Measurements from ENCODE around the gene TNFAIP1.

The TNFAIP1 gene

DNA sequence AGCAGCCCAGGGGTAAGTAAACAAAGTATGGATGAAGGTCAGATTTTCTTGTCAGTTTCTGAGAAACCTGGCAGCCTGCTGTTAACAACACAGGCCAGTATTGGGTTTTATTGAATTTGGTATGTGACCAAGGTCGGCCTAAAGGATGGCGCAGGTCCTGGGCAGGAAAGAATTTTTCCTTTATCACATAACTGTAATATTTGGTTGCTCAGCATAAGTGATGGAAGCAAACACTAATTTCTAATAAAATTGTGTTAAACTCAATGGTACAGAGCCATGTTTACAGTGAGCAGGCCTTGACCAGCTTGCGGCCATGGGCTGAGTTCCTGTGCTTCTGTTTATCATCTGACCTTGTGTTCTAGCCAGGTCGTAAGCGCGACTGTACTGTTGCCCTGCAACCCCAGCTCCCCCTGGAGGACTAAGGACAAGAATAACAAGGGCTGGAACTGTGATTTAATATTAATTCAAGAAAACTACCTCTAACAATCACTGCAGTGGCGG lies 11.2 kb downstream of the TNFAIP1 start:
- DNase-seq = no peak

DNA sequence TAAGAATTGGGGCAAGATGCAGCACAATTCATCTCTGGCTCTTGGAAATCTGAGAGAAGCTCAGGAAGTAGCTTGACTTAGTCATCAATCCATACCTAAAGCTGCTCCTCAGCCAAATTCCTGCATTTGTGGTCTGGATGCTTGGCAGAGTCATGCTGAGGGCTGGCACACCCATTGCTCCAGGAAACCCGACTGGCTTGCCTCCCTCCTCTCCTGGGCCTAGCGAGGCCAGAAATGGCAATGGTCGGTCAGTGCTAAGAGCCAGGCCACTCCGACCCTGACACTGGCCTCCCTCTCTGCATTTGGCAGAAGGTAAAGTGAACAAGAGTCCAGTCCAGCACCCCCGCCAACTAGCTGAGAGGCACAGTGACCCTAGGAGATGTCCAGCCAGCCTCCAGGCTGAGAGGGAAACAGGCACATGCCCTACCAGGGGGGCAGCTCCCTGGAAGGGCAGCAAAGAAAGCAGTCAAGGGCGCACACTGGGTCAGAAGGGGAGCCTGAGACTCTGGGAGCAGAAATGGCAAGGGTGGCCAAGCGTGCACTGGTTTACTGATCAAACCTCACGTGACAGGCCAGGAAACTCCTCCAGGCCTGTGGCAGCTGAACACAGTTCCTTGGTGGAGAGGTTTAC lies 11.8 kb downstream of the TNFAIP1 start:
- DNase-seq = no peak

GRCh38 chr17:28348979-28349378 lies 13.4 kb downstream of the TNFAIP1 start:
- DNase-seq = no peak

DNA sequence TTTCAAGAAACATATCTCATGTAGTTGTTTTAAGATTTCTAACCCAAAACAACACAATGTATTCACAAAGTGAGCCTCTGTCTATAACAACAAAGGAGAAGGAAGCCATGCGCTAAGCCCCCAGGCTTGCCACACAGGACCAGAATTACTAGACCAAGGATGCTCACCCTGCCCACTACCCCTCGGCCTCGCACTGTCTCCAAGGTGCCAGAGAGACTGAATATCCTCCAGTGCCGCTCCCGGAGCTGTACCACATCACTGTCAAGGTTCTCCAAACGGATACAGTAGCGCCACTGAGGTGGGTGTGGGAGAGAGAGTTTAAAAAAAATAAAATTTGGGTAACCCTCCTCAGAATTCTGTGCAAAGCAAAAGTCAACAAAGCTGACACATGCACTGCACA lies 14.7 kb downstream of the TNFAIP1 start:
- no peak for DNase-seq

- DNase-seq = peak; percentile 90
Measured at GRCh38 chr17:28357061-28357900, 21.7 kb downstream of the TNFAIP1 start, which contains the start of gene POLDIP2. TSS of gene POLDIP2 (minus strand) at chr17:28357527. CDS start at chr17:28357448, 79 bp downstream.

GRCh38 chr17:28357901-28358197 lies 22.3 kb downstream of the TNFAIP1 start:
- no peak for DNase-seq

- no peak for DNase-seq
Measured at GRCh38 chr17:28363186-28363585, 27.6 kb downstream of the TNFAIP1 start.

GRCh38 chr17:28363776-28364650 lies 28.5 kb downstream of the TNFAIP1 start:
- no peak for DNase-seq

GRCh38 chr17:28364665-28365363 lies 29.3 kb downstream of the TNFAIP1 start, which contains the start of gene SEBOX:
TSS of gene SEBOX (minus strand) at chr17:28365199. CDS start at chr17:28365151, 48 bp downstream.
- DNase-seq = no peak

DNA sequence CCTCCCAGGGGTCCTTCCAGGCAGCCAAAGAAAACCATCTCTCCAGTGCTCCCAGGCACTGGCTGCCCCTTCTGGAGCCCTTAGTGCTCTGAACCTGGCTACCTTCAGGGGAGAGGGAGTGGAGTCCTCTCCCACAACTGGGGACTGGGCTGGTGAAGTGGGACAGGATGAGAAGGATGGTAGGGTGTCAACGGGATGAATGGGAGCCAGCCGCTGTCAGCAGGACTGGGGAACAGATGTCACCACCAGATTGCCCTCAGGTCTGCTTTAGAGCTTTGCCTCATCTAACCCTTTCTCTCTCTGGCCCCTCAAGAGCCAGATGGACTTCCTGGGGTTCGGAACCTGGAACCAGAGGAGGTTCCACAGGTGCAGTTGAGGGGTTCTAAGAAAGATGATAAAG lies 29.9 kb downstream of the TNFAIP1 start:
- no peak for DNase-seq

DNA sequence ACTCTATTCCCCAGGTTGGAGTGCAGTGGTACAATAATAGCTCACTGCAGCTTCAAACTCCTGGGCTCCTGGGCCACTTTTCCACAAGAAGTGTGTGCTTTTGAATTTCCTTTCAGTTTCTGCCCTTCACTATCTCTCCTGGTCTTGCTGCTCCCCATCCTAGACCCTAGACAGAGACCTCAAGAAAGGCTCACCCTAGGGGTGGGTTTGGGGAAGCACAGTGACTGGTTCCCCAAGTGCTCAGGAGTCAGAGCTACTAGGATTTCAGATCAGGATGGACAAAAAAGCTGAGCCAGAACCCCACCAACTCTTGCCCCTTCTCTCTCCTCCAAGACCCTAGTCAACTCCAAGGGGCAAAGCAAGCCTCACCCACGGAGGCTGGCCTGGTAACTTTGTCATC lies 31.0 kb downstream of the TNFAIP1 start:
- no peak for DNase-seq

- no peak for DNase-seq
Measured at GRCh38 chr17:28367641-28368305, 32.2 kb downstream of the TNFAIP1 start.

DNA sequence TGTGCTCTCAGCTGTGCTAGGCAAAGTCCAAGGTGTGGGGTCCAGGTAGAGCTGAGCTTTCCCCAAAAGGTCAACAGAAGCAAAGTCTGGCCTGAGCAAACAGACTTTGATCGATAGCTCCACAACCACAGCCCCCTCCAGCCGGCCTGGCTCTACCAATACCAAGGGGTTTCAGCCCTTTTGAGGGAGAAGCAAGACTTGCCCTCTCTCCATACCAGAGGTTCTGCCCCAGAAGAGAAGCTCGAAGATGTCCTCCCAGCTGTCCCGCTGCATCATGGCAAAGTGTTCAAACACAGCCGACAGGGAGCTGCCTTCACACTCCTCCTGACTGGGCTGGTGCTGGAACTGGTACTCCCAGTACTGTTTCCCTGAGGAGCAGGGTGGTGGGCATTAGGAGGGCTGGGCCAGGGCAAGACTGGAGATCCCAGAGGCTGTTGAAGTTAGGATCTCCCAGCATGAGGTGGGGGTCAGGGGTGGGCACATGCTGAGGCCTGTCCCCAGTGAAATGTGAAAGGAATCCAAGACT lies 32.8 kb downstream of the TNFAIP1 start:
- DNase-seq = no peak

DNA sequence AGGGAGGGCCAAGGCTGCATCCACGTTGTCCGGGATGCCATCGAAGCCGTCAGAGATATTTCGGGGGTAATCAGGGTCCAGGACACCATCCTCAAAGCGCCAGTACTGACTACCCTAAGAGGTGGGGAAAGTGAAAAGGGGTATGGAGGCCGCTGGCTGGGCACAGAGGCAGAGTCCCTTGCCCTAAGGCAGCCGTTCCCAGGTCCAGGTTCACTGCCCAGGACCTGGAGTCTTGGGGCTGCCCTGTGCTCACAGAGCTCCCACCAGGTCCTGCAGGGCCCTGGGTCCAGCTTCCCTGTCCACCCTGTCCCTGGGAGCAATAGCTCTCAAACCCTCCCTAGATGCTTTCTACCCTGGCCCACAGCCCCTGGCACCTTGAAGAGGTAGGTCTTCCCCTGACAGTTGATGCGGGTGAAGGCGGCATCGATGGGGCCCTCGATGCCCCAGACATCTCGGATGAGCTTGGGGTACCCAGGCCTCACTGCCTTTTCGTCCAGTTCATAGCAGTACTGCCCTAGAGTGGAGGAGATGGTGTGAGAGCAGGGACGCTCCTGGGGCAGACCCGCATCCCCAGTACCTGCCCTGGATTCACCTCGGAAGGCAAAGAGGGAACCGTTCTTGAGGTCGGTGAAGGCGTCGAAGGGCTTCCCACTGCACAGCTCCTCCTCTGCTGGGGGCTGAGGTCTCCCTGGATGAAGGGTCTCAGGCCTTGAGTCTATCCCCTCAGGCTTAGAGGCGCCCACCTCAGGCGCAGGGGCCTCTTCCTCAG lies 33.5 kb downstream of the TNFAIP1 start:
- DNase-seq = no peak

DNA sequence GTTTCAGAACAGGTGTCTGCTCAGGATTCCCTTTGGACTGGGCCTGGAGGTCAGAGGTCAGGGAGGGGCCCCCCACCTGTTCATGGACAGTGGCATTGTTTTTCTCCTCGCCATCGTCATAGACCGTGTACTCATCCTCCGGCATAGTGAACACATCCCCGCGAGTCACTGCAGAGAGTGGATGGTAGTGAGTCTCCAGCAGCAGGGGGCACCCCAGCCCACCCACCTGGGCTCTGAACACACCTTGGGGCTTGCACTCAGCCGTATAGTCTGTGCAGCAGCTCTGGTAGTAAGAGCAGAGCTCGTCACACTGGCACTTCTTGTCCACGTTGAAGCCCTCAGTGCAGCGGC lies 34.1 kb downstream of the TNFAIP1 start:
- no peak for DNase-seq

GRCh38 chr17:28370035-28370743 lies 34.6 kb downstream of the TNFAIP1 start, which contains the start of gene VTN:
TSS of gene VTN (minus strand) at chr17:28370307. CDS start at chr17:28370203, 104 bp downstream.
- no peak for DNase-seq

- DNase-seq = no peak
Measured at GRCh38 chr17:28370744-28371103, 35.2 kb downstream of the TNFAIP1 start.

DNA sequence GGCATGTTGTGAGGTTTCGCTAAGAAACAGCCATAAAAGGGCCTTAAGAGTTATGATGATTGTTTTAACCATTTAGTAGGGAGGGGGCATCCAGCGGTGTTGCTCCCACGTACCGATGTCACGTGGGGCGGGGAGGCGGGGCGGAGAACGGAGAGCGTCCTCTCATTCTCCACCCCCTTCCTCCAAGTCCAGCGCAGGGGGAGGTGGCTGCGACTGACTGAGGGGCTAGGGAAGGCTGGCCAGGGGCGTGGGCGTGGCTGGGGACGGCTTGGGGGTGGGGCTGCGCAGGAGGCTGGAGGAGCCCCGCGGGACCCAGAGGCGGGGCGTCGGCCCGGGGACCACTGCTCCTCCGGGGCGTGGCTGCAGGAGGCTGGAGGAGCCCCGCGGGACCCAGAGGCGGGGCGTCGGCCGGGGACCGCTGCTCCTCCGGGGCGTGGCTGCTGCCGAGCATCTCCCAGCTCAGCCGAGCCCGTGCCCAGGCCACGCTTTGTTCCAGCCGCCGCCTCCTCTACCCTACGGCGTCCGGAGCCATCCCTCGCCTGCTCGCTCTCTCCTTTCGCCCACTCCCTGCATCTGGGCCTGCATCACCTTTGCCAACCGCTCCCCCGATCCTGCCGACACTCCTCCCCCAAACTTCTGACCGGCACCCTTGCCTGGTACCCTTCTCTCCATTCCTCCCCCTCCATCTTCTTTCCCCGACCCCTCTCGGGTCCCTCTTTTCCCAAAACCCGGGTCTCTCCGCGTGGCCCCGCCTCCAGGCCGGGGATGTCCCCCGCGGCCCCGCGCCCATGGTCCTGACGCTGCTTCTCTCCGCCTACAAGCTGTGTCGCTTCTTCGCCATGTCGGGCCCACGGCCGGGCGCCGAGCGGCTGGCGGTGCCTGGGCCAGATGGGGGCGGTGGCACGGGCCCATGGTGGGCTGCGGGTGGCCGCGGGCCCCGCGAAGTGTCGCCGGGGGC lies 36.0 kb downstream of the TNFAIP1 start, which contains the start of gene SARM1:
Gene SARM1, plus strand, starts transcription at position 450 of the 958 bp plus-strand sequence. Its CDS starts 339 bp downstream, at position 789.
- peak; percentile 86 for DNase-seq

Measured in NCI-H446 treated with DMSO at 0.1 percent for 48 hours (cell line).